ENCODE data around the gene PPP1R7. TPM values are rescaled to one million over a fixed set of nuclear protein-coding genes. Genes with fewer than 3 reads are reported as not detected.

PPP1R7 gene
- total and polyA plus RNA-seq, 9 donors: 21.9 to 120 (median 46.9) TPM

- TF ChIP-seq POLR2A (IDR thresholded peaks at IDR 0.05) (no peak), CTCF (IDR thresholded peaks at IDR 0.05) (no peak), EP300 (IDR thresholded peaks at IDR 0.05) (no peak)
- intact Hi-C loops (cut with DNase I): no loop called here
- WGBS, 3 donors: 40 to 43% (median 42%) methylated on average over 3 of the region's 3 CpGs
These were observed 44.6 kb upstream of the PPP1R7 start for GRCh38 chr2:241105641-241106040.

GRCh38 chr2:241107031-241107783 lies 43.1 kb upstream of the PPP1R7 start:
- Histone ChIP-seq H3K36me3 (no peaks in the 10 kb centered on the region), H3K9me3 (no peaks in the 10 kb centered on the region), H3K27me3 (no peaks in the 10 kb centered on the region), H3K27ac (no peak overlapping the region), H3K4me3 (no peak overlapping the region), H3K4me1 (ENCODE audit: insufficient read depth) (peaks cover 5% of the 10 kb centered on the region)
- 92 to 94% (median 93%) methylated on average over 8 to 9 of the region's 9 CpGs for WGBS, 3 donors
- DNase-seq: no peak
- intact Hi-C loops (cut with DNase I): no loop called here
- no peak for TF ChIP-seq EP300 (IDR thresholded peaks at IDR 0.05)
- no peak for TF ChIP-seq POLR2A (IDR thresholded peaks at IDR 0.05)
- TF ChIP-seq CTCF (IDR thresholded peaks at IDR 0.05): no peak

More at GRCh38 chr2:241105641-241106040, 44.6 kb upstream of the PPP1R7 start:
- Histone ChIP-seq H3K27ac (no peak overlapping the region), H3K4me1 (ENCODE audit: insufficient read depth) (peaks cover 9% of the 10 kb centered on the region), H3K9me3 (no peaks in the 10 kb centered on the region), H3K36me3 (no peaks in the 10 kb centered on the region), H3K4me3 (no peak overlapping the region), H3K27me3 (no peaks in the 10 kb centered on the region)
- DNase-seq: no peak

GRCh38 chr2:241108271-241109209 lies 41.7 kb upstream of the PPP1R7 start:
- Histone ChIP-seq H3K27ac (no peak overlapping the region), H3K4me1 (ENCODE audit: insufficient read depth) (no peaks in the 10 kb centered on the region), H3K27me3 (no peaks in the 10 kb centered on the region), H3K36me3 (no peaks in the 10 kb centered on the region), H3K9me3 (no peaks in the 10 kb centered on the region), H3K4me3 (no peak overlapping the region)
- intact Hi-C loops (cut with DNase I): no loop called here
- no peak for TF ChIP-seq POLR2A (IDR thresholded peaks at IDR 0.05)
- no peak for TF ChIP-seq CTCF (IDR thresholded peaks at IDR 0.05)
- no peak for TF ChIP-seq EP300 (IDR thresholded peaks at IDR 0.05)
- WGBS, 3 donors: 88 to 89% (median 88%) methylated on average over 35 of the region's 35 CpGs
- DNase-seq: no peak

GRCh38 chr2:241109210-241110088 lies 40.8 kb upstream of the PPP1R7 start:
- TF ChIP-seq EP300 (IDR thresholded peaks at IDR 0.05): no peak
- TF ChIP-seq CTCF (IDR thresholded peaks at IDR 0.05): no peak
- TF ChIP-seq POLR2A (IDR thresholded peaks at IDR 0.05): no peak
- no peak for DNase-seq
- no peak overlapping the region for H3K27ac ChIP-seq
- intact Hi-C loops (cut with DNase I): no loop called here
- no peaks in the 10 kb centered on the region for H3K27me3 ChIP-seq
- no peaks in the 10 kb centered on the region for H3K9me3 ChIP-seq
- H3K4me3 ChIP-seq: no peak overlapping the region
- H3K4me1 ChIP-seq (ENCODE audit: insufficient read depth): no peaks in the 10 kb centered on the region
- 88 to 90% (median 88%) methylated on average over 14 of the region's 14 CpGs for WGBS, 3 donors
- H3K36me3 ChIP-seq: no peaks in the 10 kb centered on the region
